ENCODE data around the gene TMCC3. TPM values are rescaled to one million over a fixed set of nuclear protein-coding genes. Genes with fewer than 3 reads are reported as not detected.

Gene TMCC3
- total RNA-seq, 1 donor from 2014 or later, result 3.5 TPM

- Histone ChIP-seq H3K4me2 (ENCODE audit: low read length) (no peak overlapping the region), H3K27me3 (ENCODE audit: insufficient read depth, low read length) (peaks cover 7% of the 10 kb centered on the region), H3K9ac (ENCODE audit: low read length) (no peak overlapping the region), H4K20me1 (ENCODE audit: insufficient read depth, low read length) (no peaks in the 10 kb centered on the region), H3K4me3 (ENCODE audit: insufficient read depth, low read depth, low read length) (no peak overlapping the region), H3K9me3 (ENCODE audit: insufficient read depth, low read depth, low read length) (no peaks in the 10 kb centered on the region), H3K4me1 (ENCODE audit: insufficient read depth, low read length) (peaks cover 9% of the 10 kb centered on the region), H3K36me3 (ENCODE audit: insufficient read depth, low read length) (no peaks in the 10 kb centered on the region), H2AFZ (ENCODE audit: low read depth, low read length) (no peak overlapping the region), H3K79me2 (ENCODE audit: insufficient read depth, low read length) (no peaks in the 10 kb centered on the region), H3K27ac (ENCODE audit: low read depth, low read length) (no peak overlapping the region)
- Mint-ChIP-seq H3K4me3 (ENCODE audit: unreplicated experiment) (no peak overlapping the region), H3K9me3 (ENCODE audit: unreplicated experiment) (no peaks in the 10 kb centered on the region), H3K27ac (ENCODE audit: unreplicated experiment) (no peak overlapping the region), H3K4me1 (ENCODE audit: low read depth, unreplicated experiment) (no peaks in the 10 kb centered on the region), H3K27me3 (ENCODE audit: low read depth, unreplicated experiment) (peaks cover 5% of the 10 kb centered on the region), H3K36me3 (ENCODE audit: low read depth, unreplicated experiment) (no peaks in the 10 kb centered on the region)
- TF ChIP-seq CTCF (IDR thresholded peaks at IDR 0.05; ENCODE audit: insufficient read depth, low read depth, low read length), result no peak
- no peak for TF ChIP-seq EZH2 (IDR thresholded peaks at IDR 0.05; ENCODE audit: insufficient read depth, low read length)
- FAIRE-seq (no peak), DNase-seq (ENCODE audit: low read depth) (no peak)
Observed at GRCh38 chr12:94687891-94688290, 37.5 kb upstream of the TMCC3 start.

- Histone ChIP-seq H3K9ac (ENCODE audit: low read length) (no peak overlapping the region), H3K27ac (ENCODE audit: low read depth, low read length) (no peak overlapping the region), H3K4me1 (ENCODE audit: insufficient read depth, low read length) (peaks cover 9% of the 10 kb centered on the region), H2AFZ (ENCODE audit: low read depth, low read length) (no peak overlapping the region), H3K9me3 (ENCODE audit: insufficient read depth, low read depth, low read length) (no peaks in the 10 kb centered on the region), H3K4me2 (ENCODE audit: low read length) (no peak overlapping the region), H4K20me1 (ENCODE audit: insufficient read depth, low read length) (no peaks in the 10 kb centered on the region), H3K27me3 (ENCODE audit: insufficient read depth, low read length) (peaks cover 7% of the 10 kb centered on the region), H3K79me2 (ENCODE audit: insufficient read depth, low read length) (no peaks in the 10 kb centered on the region), H3K4me3 (ENCODE audit: insufficient read depth, low read depth, low read length) (no peak overlapping the region), H3K36me3 (ENCODE audit: insufficient read depth, low read length) (no peaks in the 10 kb centered on the region)
- H3K9me3 Mint-ChIP-seq (ENCODE audit: unreplicated experiment), result no peaks in the 10 kb centered on the region
- no peak overlapping the region for H3K27ac Mint-ChIP-seq (ENCODE audit: unreplicated experiment)
- FAIRE-seq (no peak), DNase-seq (ENCODE audit: low read depth) (no peak)
- TF ChIP-seq EZH2 (IDR thresholded peaks at IDR 0.05; ENCODE audit: insufficient read depth, low read length), result no peak
- TF ChIP-seq CTCF (IDR thresholded peaks at IDR 0.05; ENCODE audit: insufficient read depth, low read depth, low read length), result no peak
- no peak overlapping the region for H3K4me3 Mint-ChIP-seq (ENCODE audit: unreplicated experiment)
- H3K36me3 Mint-ChIP-seq (ENCODE audit: low read depth, unreplicated experiment), result no peaks in the 10 kb centered on the region
- H3K27me3 Mint-ChIP-seq (ENCODE audit: low read depth, unreplicated experiment), result peaks cover 5% of the 10 kb centered on the region
- no peaks in the 10 kb centered on the region for H3K4me1 Mint-ChIP-seq (ENCODE audit: low read depth, unreplicated experiment)
Observed at GRCh38 chr12:94686834-94687628, 36.7 kb upstream of the TMCC3 start.

All from astrocyte (in vitro differentiated cells and primary cell).